Natural killer cell (primary cell): ENCODE measurements around the gene MSL2. TPM values are rescaled to one million over a fixed set of nuclear protein-coding genes. Genes with fewer than 3 reads are reported as not detected.
"Not testable (repeated sequence)": the region's sequence is repeated elsewhere in the genome, so short reads cannot be mapped to it uniquely, and the experiment has no call there.

Experiments used
- ATAC-seq, 3 donors: fragments of 150-1000 bp in 2 of 3; fragments of 200-7000 bp in 1 of 3; cut with Tn5 transposase; 1 replicate in 1 of 3; 2 replicates in 2 of 3; pipeline ENCODE4 v1.10.0; 2021; ENCODE audit warnings: mild to moderate bottlenecking in 2 of 3, moderate library complexity in 2 of 3
- DNase-seq, 2 donors: peaks; one replicate each; pipeline versions ENCODE4 v3.0.0 to v3.0.0-alpha.2; 2013 to 2021; ENCODE audit warnings: mixed read lengths in 1 of 2
- H3K27ac ChIP-seq: one replicate; pipeline ENCODE4 v1.5.1; 2013; ENCODE audit warnings: mild to moderate bottlenecking, low read length
- H3K27me3 ChIP-seq: one replicate; pipeline ENCODE4 v1.6.1; 2013; ENCODE audit warnings: low read length; ENCODE audit not compliant: control insufficient read depth, insufficient read depth
- H3K36me3 ChIP-seq: one replicate; pipeline ENCODE4 v1.6.1; 2013; ENCODE audit warnings: low read length; ENCODE audit not compliant: control insufficient read depth, insufficient read depth
- H3K4me1 ChIP-seq: one replicate; pipeline ENCODE4 v1.6.1; 2013; ENCODE audit warnings: low read length; ENCODE audit not compliant: control insufficient read depth, insufficient read depth
- H3K4me3 ChIP-seq: one replicate; pipeline ENCODE4 v1.5.1; 2013; ENCODE audit warnings: low read length
- H3K9me3 ChIP-seq: one replicate; pipeline ENCODE4 v1.6.1; 2013; ENCODE audit warnings: low read length; ENCODE audit not compliant: control insufficient read depth, insufficient read depth
- H3K27ac Mint-ChIP-seq, 2 donors: one replicate each; pipeline ENCODE4 v1.8.0; 2022; ENCODE audit warnings: mild to moderate bottlenecking in 2 of 2, mixed read lengths in 2 of 2, moderate library complexity in 1 of 2
- H3K27me3 Mint-ChIP-seq, 2 donors: one replicate each; pipeline ENCODE4 v1.8.0; 2022; ENCODE audit warnings: low read depth in 2 of 2, mixed read lengths in 2 of 2
- H3K36me3 Mint-ChIP-seq: one replicate; pipeline ENCODE4 v1.8.0; 2022; ENCODE audit warnings: mixed read lengths
- H3K4me1 Mint-ChIP-seq, 2 donors: one replicate each; pipeline ENCODE4 v1.8.0; 2022; ENCODE audit warnings: mixed read lengths in 2 of 2
- H3K4me3 Mint-ChIP-seq: one replicate; pipeline ENCODE4 v1.8.0; 2022; ENCODE audit warnings: mild to moderate bottlenecking, moderate library complexity, mixed read lengths
- H3K9me3 Mint-ChIP-seq, 2 donors: one replicate each; pipeline ENCODE4 v1.8.0; 2022; ENCODE audit warnings: mixed read lengths in 2 of 2
- CTCF ChIP-seq: fragments of 200-600 bp; IDR thresholded peaks from one replicate; pipeline ENCODE4 v1.8.0; 2022; ENCODE audit warnings: antibody characterized with exemption
- WGBS: methylation state at CpG from one replicate; pipeline ENCODE4 v1.1.7; 2013; ENCODE audit warnings: missing lambda C conversion rate; ENCODE audit not compliant: insufficient coverage; 5-methylcytosine and 5-hydroxymethylcytosine counted together
- intact Hi-C: fragments of 100-400 bp; cut with micrococcal nuclease; formaldehyde crosslinking; loops from one replicate; pipeline ENCODE4 v1.14.2; 2022
- total RNA-seq, 4 donors: library from RNA; stranded (reverse); fragments of 120-200 nt in 1 of 4; gene quantifications; one replicate each; pipeline versions ENCODE4 v1.2.3 to v1.2.4, GENCODE V29; 2013 to 2022

Gene MSL2
- total RNA-seq, 3 donors from 2014 or later (not counting 1 experiment from before 2014, with no cell fraction given), result 104 to 114 (median 110) TPM

GRCh38 chr3:136207489-136208115 is 11.5 kb upstream of the MSL2 start:
- Histone ChIP-seq H3K4me3 (no peak overlapping the region), H3K27me3 (no peaks in the 10 kb centered on the region), H3K4me1 (no peaks in the 10 kb centered on the region), H3K36me3 (no peaks in the 10 kb centered on the region), H3K9me3 (no peaks in the 10 kb centered on the region), H3K27ac (no peak overlapping the region)
- no peak for DNase-seq
- intact Hi-C loops, result no loop called here
- no peak for TF ChIP-seq CTCF
- Mint-ChIP-seq H3K27me3 (peaks cover 21 to 22% of the 10 kb centered on the region in 2 donors), H3K4me1 (no peaks in the 10 kb centered on the region), H3K4me3 (no peak overlapping the region), H3K27ac (no peak overlapping the region), H3K36me3 (no peaks in the 10 kb centered on the region), H3K9me3 (no peaks in the 10 kb centered on the region)
- WGBS, result 83% methylated on average over 4 of the region's 4 CpGs
- ATAC-seq, result no peak

GRCh38 chr3:136199219-136199618 is 3.1 kb upstream of the MSL2 start:
- H3K4me3 Mint-ChIP-seq, result not testable (repeated sequence)
- WGBS, result 96% methylated on average over 4 of the region's 5 CpGs
- intact Hi-C loops, result loop anchor here (5.0 to 10.0 kb wide), 3 partner anchors 124 to 743 kb away; no protein-coding TSS in a partner anchor

GRCh38 chr3:136198462-136199078 is 2.4 kb upstream of the MSL2 start:
- not testable (repeated sequence) for H3K9me3 ChIP-seq, DNase-seq, H3K4me1 ChIP-seq, H3K27me3 ChIP-seq, H3K36me3 ChIP-seq, H3K4me3 Mint-ChIP-seq, H3K4me3 ChIP-seq, H3K36me3 Mint-ChIP-seq, H3K27ac ChIP-seq, ATAC-seq, H3K9me3 Mint-ChIP-seq, H3K27me3 Mint-ChIP-seq
- Mint-ChIP-seq H3K27ac (peak overlapping the region in 1 of 2 donors; percentile 98), H3K4me1 (peaks cover 39 to 40% of the 10 kb centered on the region in 2 donors)
- intact Hi-C loops, result loop anchor here (5.0 to 10.0 kb wide), 3 partner anchors 124 to 744 kb away; no protein-coding TSS in a partner anchor
- WGBS, result 99% methylated on average over 10 of the region's 10 CpGs

More at GRCh38 chr3:136199219-136199618, 3.1 kb upstream of the MSL2 start:
- H3K27ac Mint-ChIP-seq, H3K9me3 ChIP-seq, DNase-seq, H3K36me3 Mint-ChIP-seq, H3K27ac ChIP-seq, H3K27me3 ChIP-seq, H3K27me3 Mint-ChIP-seq, H3K9me3 Mint-ChIP-seq, H3K4me1 ChIP-seq, ATAC-seq, H3K36me3 ChIP-seq, H3K4me3 ChIP-seq: not testable (repeated sequence)
- H3K4me1 Mint-ChIP-seq, result peaks cover 33% of the 10 kb centered on the region in 2 donors

- Mint-ChIP-seq H3K4me1 (peaks cover 52 to 53% of the 10 kb centered on the region in 2 donors), H3K27me3 (peaks cover 0 to 5% of the 10 kb centered on the region in 2 donors), H3K4me3 (peak overlapping the region; percentile 99), H3K36me3 (peaks cover 9% of the 10 kb centered on the region), H3K27ac (peak overlapping the region; percentile 98), H3K9me3 (no peaks in the 10 kb centered on the region)
- no peak for ATAC-seq
- H3K27ac ChIP-seq, result peak overlapping the region; percentile 99
- no peaks in the 10 kb centered on the region for H3K27me3 ChIP-seq
- TF ChIP-seq CTCF, result no peak
- intact Hi-C loops, result loop anchor here (1.0 to 10.0 kb wide), 4 partner anchors 53 to 745 kb away; partner anchors contain the start of gene PCCB
- no peaks in the 10 kb centered on the region for H3K9me3 ChIP-seq
- no peaks in the 10 kb centered on the region for H3K36me3 ChIP-seq
- peaks cover 1% of the 10 kb centered on the region for H3K4me1 ChIP-seq
- peak in 1 of 2 donors; percentile 28 for DNase-seq
- WGBS, result 15% methylated on average over 13 of the region's 15 CpGs
- H3K4me3 ChIP-seq, result peak overlapping the region; percentile 56
Observed at GRCh38 chr3:136197159-136197793, 1.1 kb upstream of the MSL2 start.
